AG09319 (cell line): ENCODE data around the gene KLHL6.
"Not testable (repeated sequence)": the region's sequence is repeated elsewhere in the genome, so short reads cannot be mapped to it uniquely, and the experiment has no call there.

Source experiments
- DNase-seq: peaks from one replicate; pipeline ENCODE4 v3.0.0-alpha.2; 2010; ENCODE audit warnings: low read depth; ENCODE audit errors: extremely low read depth
- CTCF ChIP-seq: IDR thresholded peaks from 2 replicates; pipeline ENCODE4 v1.5.1; 2011; ENCODE audit warnings: low read depth, mild to moderate bottlenecking, inconsistent platforms, low read length, moderate library complexity

KLHL6 gene

GRCh38 chr3:183533412-183534132 is 21.9 kb downstream of the KLHL6 start:
- no peak for DNase-seq
- TF ChIP-seq CTCF = no peak

- no peak for DNase-seq
- TF ChIP-seq CTCF = no peak
Observed at GRCh38 chr3:183532620-183533411, 22.7 kb downstream of the KLHL6 start.

GRCh38 chr3:183529717-183530116 is 25.8 kb downstream of the KLHL6 start:
- no peak for DNase-seq
- no peak for TF ChIP-seq CTCF

- DNase-seq = no peak
- no peak for TF ChIP-seq CTCF
Observed at GRCh38 chr3:183529185-183529584, 26.3 kb downstream of the KLHL6 start.

GRCh38 chr3:183528758-183529157 is 26.7 kb downstream of the KLHL6 start:
- not testable (repeated sequence) for DNase-seq

- no peak for DNase-seq
- TF ChIP-seq CTCF = no peak
Observed at GRCh38 chr3:183527428-183528379, 27.8 kb downstream of the KLHL6 start.

GRCh38 chr3:183526838-183527427 is 28.6 kb downstream of the KLHL6 start:
- no peak for DNase-seq
- TF ChIP-seq CTCF = no peak
